ENCODE results near the gene ARID1B.

ARID1B gene

DNA sequence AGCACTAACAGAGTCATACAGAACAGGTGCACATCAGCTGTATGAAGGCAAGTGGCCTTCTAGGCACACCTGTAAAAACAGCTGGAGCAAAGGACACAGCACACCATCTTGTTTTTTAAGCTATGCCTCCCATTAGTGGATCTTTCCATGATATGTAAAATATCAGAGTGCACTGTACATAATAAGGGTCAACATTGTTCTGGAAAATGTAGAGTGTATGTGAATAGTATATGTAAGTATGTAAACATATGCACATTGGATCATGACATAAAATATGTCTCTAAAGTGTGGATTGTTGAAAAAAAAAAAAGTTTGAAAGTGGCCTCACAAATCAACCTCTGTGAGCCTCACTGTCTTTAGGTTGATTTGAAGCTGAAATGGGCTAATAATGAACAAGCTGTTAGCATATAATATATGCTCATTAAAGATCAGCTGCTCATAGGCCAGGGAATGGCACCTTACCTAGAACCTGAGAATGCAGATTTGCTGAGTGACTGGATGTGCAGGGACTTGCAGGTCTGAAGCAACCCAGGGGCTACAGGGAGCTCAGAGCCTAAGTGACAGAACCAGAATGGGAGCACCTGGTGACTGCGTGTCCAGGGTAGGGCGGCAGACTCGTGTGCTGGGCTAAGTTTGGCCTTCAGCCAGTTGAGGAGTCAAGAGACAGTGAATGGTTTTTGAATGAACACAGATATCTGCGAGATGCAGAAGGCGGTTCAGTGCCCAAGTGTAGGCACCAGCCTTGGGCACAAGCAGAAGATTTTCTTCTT is 347.5 kb downstream of the ARID1B start:
- H3K9me2 ChIP-seq (replicated peaks; ENCODE audit: insufficient read depth, low read length): no peaks in the 10 kb centered on the region
- no peak for TF ChIP-seq EZH2phosphoT487 (IDR thresholded peaks at IDR 0.05; ENCODE audit: low read length)
- TF ChIP-seq EZH2 (optimal IDR thresholded peaks at IDR 0.05; ENCODE audit: low read depth, low read length): no peak
- TF ChIP-seq, protein P1, sequence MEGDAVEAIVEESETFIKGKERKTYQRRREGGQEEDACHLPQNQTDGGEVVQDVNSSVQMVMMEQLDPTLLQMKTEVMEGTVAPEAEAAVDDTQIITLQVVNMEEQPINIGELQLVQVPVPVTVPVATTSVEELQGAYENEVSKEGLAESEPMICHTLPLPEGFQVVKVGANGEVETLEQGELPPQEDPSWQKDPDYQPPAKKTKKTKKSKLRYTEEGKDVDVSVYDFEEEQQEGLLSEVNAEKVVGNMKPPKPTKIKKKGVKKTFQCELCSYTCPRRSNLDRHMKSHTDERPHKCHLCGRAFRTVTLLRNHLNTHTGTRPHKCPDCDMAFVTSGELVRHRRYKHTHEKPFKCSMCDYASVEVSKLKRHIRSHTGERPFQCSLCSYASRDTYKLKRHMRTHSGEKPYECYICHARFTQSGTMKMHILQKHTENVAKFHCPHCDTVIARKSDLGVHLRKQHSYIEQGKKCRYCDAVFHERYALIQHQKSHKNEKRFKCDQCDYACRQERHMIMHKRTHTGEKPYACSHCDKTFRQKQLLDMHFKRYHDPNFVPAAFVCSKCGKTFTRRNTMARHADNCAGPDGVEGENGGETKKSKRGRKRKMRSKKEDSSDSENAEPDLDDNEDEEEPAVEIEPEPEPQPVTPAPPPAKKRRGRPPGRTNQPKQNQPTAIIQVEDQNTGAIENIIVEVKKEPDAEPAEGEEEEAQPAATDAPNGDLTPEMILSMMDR (IDR thresholded peaks at IDR 0.05; ENCODE audit: low read length): no peak
- no peaks in the 10 kb centered on the region for H3K79me2 ChIP-seq (ENCODE audit: low read length)
- no peak overlapping the region for H3K9ac ChIP-seq (ENCODE audit: low read length)
- no peak overlapping the region for H2AFZ ChIP-seq (ENCODE audit: low read length)
- H3K27ac ChIP-seq (ENCODE audit: low read length): no peak overlapping the region
- H3F3A ChIP-seq (ENCODE audit: insufficient read depth, low read length): no peaks in the 10 kb centered on the region
- H3K27me3 ChIP-seq (replicated peaks; ENCODE audit: insufficient read depth, low read length): no peaks in the 10 kb centered on the region
- H3K9me3 ChIP-seq (replicated peaks; ENCODE audit: insufficient read depth, low read length): no peaks in the 10 kb centered on the region
- no peaks in the 10 kb centered on the region for H3K36me3 ChIP-seq (replicated peaks; ENCODE audit: insufficient read depth, low read length)
- no peaks in the 10 kb centered on the region for H3K4me1 ChIP-seq (ENCODE audit: low read length)
- H4K20me1 ChIP-seq (ENCODE audit: insufficient read depth, low read length): no peaks in the 10 kb centered on the region
- no peak for DNase-seq
- H3K4me2 ChIP-seq (ENCODE audit: low read depth, low read length): no peak overlapping the region
- no peak overlapping the region for H3K4me3 ChIP-seq (ENCODE audit: low read length)

DNA sequence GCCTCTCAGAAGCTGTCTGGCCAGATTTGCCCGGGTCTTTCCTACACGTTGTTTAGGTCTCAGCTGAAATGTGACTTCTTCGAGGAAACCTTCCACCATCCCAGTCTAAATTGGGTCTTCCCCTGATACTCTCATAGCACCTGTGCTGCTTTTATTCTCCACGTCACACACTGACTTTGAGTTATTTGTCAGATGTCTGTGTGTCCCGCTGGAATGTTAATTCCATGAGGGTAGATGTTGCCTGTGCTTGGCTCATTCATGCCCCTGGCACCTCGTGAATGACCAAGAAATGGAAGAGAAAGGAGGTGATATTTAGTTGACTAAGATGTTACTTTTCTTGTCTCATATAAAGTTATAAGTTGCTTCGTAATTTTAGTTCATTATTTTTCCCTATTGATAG is 348.4 kb downstream of the ARID1B start:
- Histone ChIP-seq H3K4me1 (ENCODE audit: low read length) (no peaks in the 10 kb centered on the region), H3K4me2 (ENCODE audit: low read depth, low read length) (no peak overlapping the region), H3K9me3 (replicated peaks; ENCODE audit: insufficient read depth, low read length) (no peaks in the 10 kb centered on the region), H3K9ac (ENCODE audit: low read length) (no peak overlapping the region), H4K20me1 (ENCODE audit: insufficient read depth, low read length) (no peaks in the 10 kb centered on the region), H3K79me2 (ENCODE audit: low read length) (no peaks in the 10 kb centered on the region), H3K27ac (ENCODE audit: low read length) (no peak overlapping the region), H3F3A (ENCODE audit: insufficient read depth, low read length) (no peaks in the 10 kb centered on the region), H3K27me3 (replicated peaks; ENCODE audit: insufficient read depth, low read length) (no peaks in the 10 kb centered on the region), H2AFZ (ENCODE audit: low read length) (no peak overlapping the region), H3K36me3 (replicated peaks; ENCODE audit: insufficient read depth, low read length) (no peaks in the 10 kb centered on the region), H3K9me2 (replicated peaks; ENCODE audit: insufficient read depth, low read length) (no peaks in the 10 kb centered on the region), H3K4me3 (ENCODE audit: low read length) (no peak overlapping the region)
- DNase-seq: no peak
- TF ChIP-seq EZH2 (optimal IDR thresholded peaks at IDR 0.05; ENCODE audit: low read depth, low read length): no peak
- TF ChIP-seq, protein P1 (IDR thresholded peaks at IDR 0.05; ENCODE audit: low read length): no peak
- TF ChIP-seq EZH2phosphoT487 (IDR thresholded peaks at IDR 0.05; ENCODE audit: low read length): no peak

DNA sequence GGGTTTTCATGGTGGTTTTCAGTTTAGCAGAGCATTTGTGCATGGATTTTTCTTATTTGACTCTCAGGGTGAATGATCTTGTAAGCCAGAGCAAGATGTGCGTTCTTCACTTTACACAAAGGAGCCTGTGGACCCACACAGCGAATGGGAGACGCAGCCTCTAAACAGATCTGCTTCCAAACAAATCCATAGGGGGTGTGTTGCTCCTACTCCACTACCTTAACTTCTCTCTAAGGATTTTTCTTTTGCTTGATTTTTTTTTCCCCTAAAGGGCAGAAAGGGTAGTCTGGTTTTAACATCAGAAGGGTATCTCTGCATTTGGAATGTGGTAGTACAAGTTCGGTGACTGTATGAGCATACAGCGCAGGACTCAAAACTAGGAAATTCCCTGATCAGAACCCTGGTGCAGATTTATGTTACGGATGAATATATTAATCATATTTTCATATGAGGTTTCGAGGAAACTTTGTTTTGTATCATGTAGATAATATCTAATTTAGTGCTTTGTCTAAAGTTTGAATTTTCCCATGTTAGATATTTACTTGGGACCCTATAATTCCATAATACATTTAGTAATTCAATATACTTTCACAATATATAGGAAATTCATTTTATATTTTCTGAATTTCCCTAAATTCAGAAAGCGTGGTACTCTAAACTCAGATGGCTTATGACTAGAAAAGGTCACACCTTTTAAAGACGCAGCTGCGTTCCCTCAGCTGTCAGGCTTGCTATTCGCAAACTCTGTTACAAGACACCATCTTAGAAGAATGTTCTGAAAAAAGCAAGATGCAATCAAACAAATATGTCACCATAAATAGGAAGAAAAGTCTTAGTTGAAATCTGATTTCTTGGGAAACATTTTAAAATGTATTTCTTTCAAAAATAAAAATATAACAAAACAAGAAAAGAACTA is 349.3 kb downstream of the ARID1B start:
- DNase-seq: no peak
- no peaks in the 10 kb centered on the region for H3K36me3 ChIP-seq (replicated peaks; ENCODE audit: insufficient read depth, low read length)

More for the DNA sequence above, 349.3 kb downstream of the ARID1B start:
- no peak overlapping the region for H3K27ac ChIP-seq (ENCODE audit: low read length)
- no peak overlapping the region for H3K9ac ChIP-seq (ENCODE audit: low read length)
- no peaks in the 10 kb centered on the region for H3K9me2 ChIP-seq (replicated peaks; ENCODE audit: insufficient read depth, low read length)
- no peaks in the 10 kb centered on the region for H3K4me1 ChIP-seq (ENCODE audit: low read length)
- H4K20me1 ChIP-seq (ENCODE audit: insufficient read depth, low read length): no peaks in the 10 kb centered on the region
- no peak overlapping the region for H3K4me2 ChIP-seq (ENCODE audit: low read depth, low read length)
- H3K27me3 ChIP-seq (replicated peaks; ENCODE audit: insufficient read depth, low read length): no peaks in the 10 kb centered on the region
- no peak overlapping the region for H3K4me3 ChIP-seq (ENCODE audit: low read length)
- no peak overlapping the region for H2AFZ ChIP-seq (ENCODE audit: low read length)
- no peaks in the 10 kb centered on the region for H3K79me2 ChIP-seq (ENCODE audit: low read length)
- TF ChIP-seq EZH2phosphoT487 (IDR thresholded peaks at IDR 0.05; ENCODE audit: low read length) (no peak), EZH2 (optimal IDR thresholded peaks at IDR 0.05; ENCODE audit: low read depth, low read length) (no peak)
- TF ChIP-seq, protein P1 (IDR thresholded peaks at IDR 0.05; ENCODE audit: low read length): no peak
- no peaks in the 10 kb centered on the region for H3K9me3 ChIP-seq (replicated peaks; ENCODE audit: insufficient read depth, low read length)
- no peaks in the 10 kb centered on the region for H3F3A ChIP-seq (ENCODE audit: insufficient read depth, low read length)

Measured in MM.1S (cell line).